CD14-positive monocyte (primary cell): Measurements from ENCODE around the gene LIX1L. TPM values are rescaled to one million over a fixed set of nuclear protein-coding genes. Genes with fewer than 3 reads are reported as not detected.

Source experiments
- DNase-seq, 3 donors: peaks; one replicate each; pipeline ENCODE4 v3.0.0-alpha.2; 2011 to 2022
- H2AFZ ChIP-seq: 2 replicates; pipeline ENCODE4 v1.6.0; 2012; ENCODE audit warnings: mild to moderate bottlenecking, low read depth, low read length, inconsistent platforms; ENCODE audit not compliant: insufficient read depth, poor library complexity, severe bottlenecking
- H3K27ac ChIP-seq, 2 donors: 1 replicate in 1 of 2; 2 replicates in 1 of 2; pipeline ENCODE4 v1.5.1; 2012 to 2013; ENCODE audit warnings: low read length in 2 of 2, control low read depth in 1 of 2, inconsistent platforms in 1 of 2, low read depth in 1 of 2, mild to moderate bottlenecking in 1 of 2
- H3K27me3 ChIP-seq, 2 donors: one replicate each; pipeline versions ENCODE4 v1.6.0 to v1.6.1; 2011 to 2013; ENCODE audit warnings: low read length in 2 of 2; ENCODE audit not compliant: control insufficient read depth in 2 of 2, insufficient read depth in 2 of 2
- H3K36me3 ChIP-seq, 2 donors: replicated peaks in 1 of 2; 1 replicate in 1 of 2; 2 replicates in 1 of 2; pipeline versions ENCODE4 v1.5.1 to v1.6.1; 2012 to 2013; ENCODE audit warnings: low read length in 2 of 2, control low read depth in 1 of 2, inconsistent platforms in 1 of 2, mild to moderate bottlenecking in 1 of 2; ENCODE audit not compliant: insufficient read depth in 2 of 2, control insufficient read depth in 1 of 2
- H3K4me1 ChIP-seq, 2 donors: 1 replicate in 1 of 2; 2 replicates in 1 of 2; pipeline versions ENCODE4 v1.5.1 to v1.6.1; 2012 to 2013; ENCODE audit warnings: low read length in 2 of 2, control low read depth in 1 of 2, inconsistent platforms in 1 of 2, mild to moderate bottlenecking in 1 of 2, moderate library complexity in 1 of 2; ENCODE audit not compliant: insufficient read depth in 2 of 2, control insufficient read depth in 1 of 2
- H3K4me2 ChIP-seq: replicated peaks from 2 replicates; pipeline ENCODE3; 2012; ENCODE audit warnings: low read length, moderate library complexity, mild to moderate bottlenecking; ENCODE audit not compliant: poor library complexity, severe bottlenecking; ENCODE audit errors: extremely low read depth
- H3K4me3 ChIP-seq, 3 experiments: fragments of 200-600 bp in 1 of 3; sonication (generic) in 1 of 3; replicated peaks in 1 of 3; 1 replicate in 2 of 3; 2 replicates in 1 of 3; pipeline ENCODE4 v1.5.1; 2011 to 2013; ENCODE audit warnings: low read length in 3 of 3, mild to moderate bottlenecking in 3 of 3, control low read depth in 2 of 3, low read depth in 2 of 3, inconsistent platforms in 1 of 3, moderate library complexity in 1 of 3
- H3K79me2 ChIP-seq: 2 replicates; pipeline ENCODE4 v1.6.0; 2012; ENCODE audit warnings: mild to moderate bottlenecking, control low read depth, inconsistent platforms, low read length, moderate library complexity; ENCODE audit not compliant: insufficient read depth
- H3K9ac ChIP-seq: 2 replicates; pipeline ENCODE4 v1.6.0; 2017; ENCODE audit warnings: low read length, mild to moderate bottlenecking; ENCODE audit not compliant: insufficient read depth, poor library complexity, severe bottlenecking
- H3K9me3 ChIP-seq, 2 donors: replicated peaks in 1 of 2; 1 replicate in 1 of 2; 2 replicates in 1 of 2; pipeline versions ENCODE4 v1.5.1 to v1.6.1; 2012 to 2013; ENCODE audit warnings: low read length in 2 of 2, control low read depth in 1 of 2; ENCODE audit not compliant: control insufficient read depth in 1 of 2, insufficient read depth in 1 of 2
- H4K20me1 ChIP-seq: 2 replicates; pipeline ENCODE4 v1.6.0; 2012; ENCODE audit warnings: mild to moderate bottlenecking, low read length, control low read depth, moderate library complexity; ENCODE audit not compliant: insufficient read depth
- H3K27ac Mint-ChIP-seq, 7 donors: one replicate each; pipeline ENCODE4 v1.8.0; 2020; ENCODE audit warnings: mild to moderate bottlenecking in 7 of 7, mixed read lengths in 7 of 7, moderate library complexity in 6 of 7, inconsistent platforms in 2 of 7
- H3K27me3 Mint-ChIP-seq, 3 donors: one replicate each; pipeline ENCODE4 v1.8.0; 2021 to 2022; ENCODE audit warnings: low read depth in 3 of 3, mild to moderate bottlenecking in 3 of 3, mixed read lengths in 3 of 3, moderate library complexity in 3 of 3, inconsistent platforms in 1 of 3
- H3K36me3 Mint-ChIP-seq, 2 donors: one replicate each; pipeline ENCODE4 v1.8.0; 2020; ENCODE audit warnings: mixed read lengths in 2 of 2, inconsistent platforms in 1 of 2, mild to moderate bottlenecking in 1 of 2
- H3K4me1 Mint-ChIP-seq: one replicate; pipeline ENCODE4 v1.8.0; 2020; ENCODE audit warnings: mild to moderate bottlenecking, mixed read lengths
- H3K4me3 Mint-ChIP-seq, 2 donors: one replicate each; pipeline ENCODE4 v1.8.0; 2020; ENCODE audit warnings: mild to moderate bottlenecking in 2 of 2, mixed read lengths in 2 of 2, moderate library complexity in 1 of 2
- H3K9me3 Mint-ChIP-seq, 7 donors: one replicate each; pipeline ENCODE4 v1.8.0; 2020 to 2022; ENCODE audit warnings: mixed read lengths in 7 of 7, mild to moderate bottlenecking in 6 of 7, moderate library complexity in 6 of 7, inconsistent platforms in 2 of 7
- CTCF ChIP-seq: fragments of 200-600 bp; IDR thresholded peaks from one replicate; pipeline ENCODE4 v1.8.0; 2022; ENCODE audit warnings: antibody characterized with exemption, mild to moderate bottlenecking
- WGBS: methylation state at CpG from one replicate; pipeline ENCODE4 v1.1.5; 2013; ENCODE audit warnings: missing lambda C conversion rate; ENCODE audit not compliant: insufficient coverage; 5-methylcytosine and 5-hydroxymethylcytosine counted together
- intact Hi-C, 2 donors: fragments of 100-400 bp; cut with micrococcal nuclease; formaldehyde crosslinking; loops; one replicate each; pipeline versions ENCODE4 v1.15.0 to v1.15.1; 2023
- polyA plus RNA-seq, 3 donors: library from polyadenylated mRNA; depleted of rRNA in 1 of 3; unstranded in 2 of 3; stranded (reverse) in 1 of 3; fragments of 300-500 nt in 2 of 3; fragments of >200 nt in 1 of 3; fragmentation: Illumina TruSeq in 2 of 3; gene quantifications; 1 replicate in 2 of 3; 2 replicates in 1 of 3; pipeline ENCODE4 v1.2.3, GENCODE V29; 2012 to 2021

The LIX1L gene
- polyA plus RNA-seq, 3 donors: 6.3 to 13.6 (median 8.5) TPM

- no peak for DNase-seq
- peaks cover 3% of the 10 kb centered on the region for H4K20me1 ChIP-seq
- H3K27me3 Mint-ChIP-seq: peaks cover 30 to 37% (median 31%) of the 10 kb centered on the region in 3 donors
- H3K9ac ChIP-seq: peak overlapping the region; percentile 44
- H3K27ac Mint-ChIP-seq: peak overlapping the region in 3 of 7 donors; percentile 30 to 66 (median 50)
- H2AFZ ChIP-seq: peak overlapping the region; percentile 90
- intact Hi-C loops: loop anchor here (5.0 to 10.0 kb wide), 3 partner anchors 36 to 96 kb away; partner anchors contain the start of genes PEX11B (in 1 of the 2) and TXNIP (in 1 of the 2)
- peaks cover 0 to 8% (median 0%) of the 10 kb centered on the region in 7 donors for H3K9me3 Mint-ChIP-seq
- no peaks in the 10 kb centered on the region for H3K9me3 ChIP-seq
- peak overlapping the region; percentile 91 for H3K4me2 ChIP-seq
- 3% methylated on average over 11 of the region's 22 CpGs for WGBS
- peaks cover 1 to 3% of the 10 kb centered on the region in 2 donors for H3K36me3 Mint-ChIP-seq
- no peaks in the 10 kb centered on the region for H3K36me3 ChIP-seq
- peaks cover 6 to 31% of the 10 kb centered on the region in 2 donors for H3K27me3 ChIP-seq
- H3K4me1 ChIP-seq: peaks cover 73 to 85% of the 10 kb centered on the region in 2 donors
- no peak for TF ChIP-seq CTCF
- H3K4me3 Mint-ChIP-seq: peak overlapping the region; percentile 91 to 97
- H3K4me3 ChIP-seq: peak overlapping the region; percentile 53 to 87 (median 71)
- no peak overlapping the region for H3K27ac ChIP-seq
- H3K4me1 Mint-ChIP-seq: peaks cover 79% of the 10 kb centered on the region
- H3K79me2 ChIP-seq: peaks cover 17% of the 10 kb centered on the region
These were observed 3.2 kb upstream of the LIX1L start for GRCh38 chr1:145961109-145961424.

DNA sequence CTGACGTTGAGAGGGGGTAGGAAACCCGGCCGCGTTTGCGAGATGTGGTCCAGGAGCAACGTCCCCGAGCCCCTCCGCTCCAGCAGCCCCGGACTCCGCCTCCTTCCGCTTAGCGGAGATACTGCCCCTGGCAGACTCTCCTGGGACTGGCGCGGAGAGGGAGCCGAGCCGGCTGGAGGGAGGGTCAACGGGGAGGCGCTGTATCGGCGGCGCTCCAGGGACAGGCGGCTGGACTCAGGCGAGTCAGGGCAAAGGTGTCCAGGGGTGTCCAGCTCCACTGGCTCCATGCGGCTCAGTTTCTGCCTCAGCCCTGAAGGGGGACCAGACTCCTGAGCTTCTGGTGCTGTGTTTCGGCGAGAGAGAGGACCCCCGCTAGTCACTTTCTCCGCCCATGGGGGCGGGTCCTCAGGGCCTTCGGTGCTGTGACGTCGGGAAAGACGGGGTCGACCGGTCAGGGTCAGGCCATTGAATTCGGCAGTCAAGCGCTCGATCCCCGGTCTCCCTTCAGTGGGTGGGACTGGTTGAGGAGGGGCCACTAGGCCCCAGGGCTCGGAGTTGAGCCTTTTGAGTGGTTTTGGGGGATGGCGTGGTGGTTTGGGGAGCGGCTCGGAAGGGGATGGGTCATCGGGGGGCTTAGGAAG is 2.8 kb upstream of the LIX1L start:
- Histone ChIP-seq H3K27ac (no peak overlapping the region), H3K4me2 (peak overlapping the region; percentile 91), H3K4me1 (peaks cover 76 to 89% of the 10 kb centered on the region in 2 donors), H3K36me3 (no peaks in the 10 kb centered on the region), H3K27me3 (peaks cover 6 to 31% of the 10 kb centered on the region in 2 donors), H3K4me3 (peak overlapping the region; percentile 53 to 87 (median 71)), H3K79me2 (peaks cover 21% of the 10 kb centered on the region), H2AFZ (peak overlapping the region; percentile 90), H3K9ac (peak overlapping the region; percentile 44), H4K20me1 (peaks cover 3% of the 10 kb centered on the region), H3K9me3 (no peaks in the 10 kb centered on the region)
- H3K4me1 Mint-ChIP-seq: peaks cover 84% of the 10 kb centered on the region
- WGBS: under 1% methylated on average over 39 of the region's 44 CpGs
- peaks cover 1 to 3% of the 10 kb centered on the region in 2 donors for H3K36me3 Mint-ChIP-seq
- DNase-seq: peak; percentile 34 to 48 (median 46)
- peaks cover 0 to 8% (median 0%) of the 10 kb centered on the region in 7 donors for H3K9me3 Mint-ChIP-seq
- peak overlapping the region in 4 of 7 donors; percentile 30 to 66 (median 48) for H3K27ac Mint-ChIP-seq
- peaks cover 30 to 37% (median 31%) of the 10 kb centered on the region in 3 donors for H3K27me3 Mint-ChIP-seq
- H3K4me3 Mint-ChIP-seq: peak overlapping the region; percentile 91 to 97
- TF ChIP-seq CTCF: peak; percentile 20
- intact Hi-C loops: loop anchor here (5.0 to 10.0 kb wide), 3 partner anchors 37 to 96 kb away; partner anchors contain the start of genes PEX11B (in 1 of the 2) and TXNIP (in 1 of the 2)
